ENCODE data around the gene COL24A1.
"Not testable (repeated sequence)": the region's sequence is repeated elsewhere in the genome, so short reads cannot be mapped to it uniquely, and the experiment has no call there.

- TF ChIP-seq POLR2A (IDR thresholded peaks at IDR 0.05; ENCODE audit: low read depth, low read length); POLR2AphosphoS5 (IDR thresholded peaks at IDR 0.05; ENCODE audit: low read depth, low read length); TAF1 (IDR thresholded peaks at IDR 0.05; ENCODE audit: borderline replicate concordance, low read depth, low read length): not testable (repeated sequence)
Measured at GRCh38 chr1:85955218-85955617, 201.4 kb downstream of the COL24A1 start.
